H9 (cell line): ENCODE measurements around the gene RIOK2. TPM values are rescaled to one million over a fixed set of nuclear protein-coding genes. Genes with fewer than 3 reads are reported as not detected.

Experiments
- DNase-seq: peaks from one replicate; pipeline ENCODE4 v3.0.0-alpha.2; 2017
- H2AFZ ChIP-seq: one replicate; pipeline ENCODE4 v1.6.1; 2013; ENCODE audit warnings: mild to moderate bottlenecking, low read length, control low read depth, moderate library complexity
- H2AK5ac ChIP-seq: 2 replicates; pipeline ENCODE4 v1.6.1; 2013; ENCODE audit warnings: low read length, control low read depth, mixed read lengths; ENCODE audit not compliant: insufficient read length
- H2BK120ac ChIP-seq: one replicate; pipeline ENCODE4 v1.6.1; 2013; ENCODE audit warnings: low read depth, mild to moderate bottlenecking, low read length, control low read depth, inconsistent platforms; ENCODE audit not compliant: poor library complexity, severe bottlenecking
- H2BK12ac ChIP-seq: 2 replicates; pipeline ENCODE4 v1.6.1; 2013; ENCODE audit warnings: low read length, control low read depth, mixed read lengths, low read depth; ENCODE audit not compliant: insufficient read length
- H2BK15ac ChIP-seq: 2 replicates; pipeline ENCODE4 v1.6.1; 2013; ENCODE audit warnings: low read depth, low read length, control low read depth
- H2BK20ac ChIP-seq: one replicate; pipeline ENCODE4 v1.6.1; 2013; ENCODE audit warnings: low read depth, mild to moderate bottlenecking, low read length, control low read depth, inconsistent platforms; ENCODE audit not compliant: poor library complexity, severe bottlenecking
- H2BK5ac ChIP-seq: 2 replicates; pipeline ENCODE4 v1.6.1; 2013; ENCODE audit warnings: low read length, control low read depth, mixed read lengths; ENCODE audit not compliant: insufficient read length
- H3K14ac ChIP-seq: 2 replicates; pipeline ENCODE4 v1.6.1; 2013; ENCODE audit warnings: low read length, control low read depth; ENCODE audit not compliant: insufficient read depth
- H3K18ac ChIP-seq: 2 replicates; pipeline ENCODE4 v1.6.1; 2013; ENCODE audit warnings: low read depth, mild to moderate bottlenecking, mixed read lengths, low read length, control low read depth; ENCODE audit not compliant: insufficient read length
- H3K23ac ChIP-seq: 2 replicates; pipeline ENCODE4 v1.6.1; 2013; ENCODE audit warnings: low read length, control low read depth, mixed read lengths, low read depth; ENCODE audit not compliant: insufficient read length
- H3K23me2 ChIP-seq: 2 replicates; pipeline ENCODE4 v1.6.1; 2013; ENCODE audit warnings: low read depth, mild to moderate bottlenecking, mixed read lengths, low read length, control low read depth; ENCODE audit not compliant: insufficient read length, poor library complexity, severe bottlenecking
- H3K27ac ChIP-seq: 2 replicates; pipeline ENCODE4 v1.5.1; 2013; ENCODE audit warnings: low read length, control low read depth, mixed read lengths, low read depth; ENCODE audit not compliant: insufficient read length
- H3K27me3 ChIP-seq: 2 replicates; pipeline ENCODE4 v1.6.1; 2013; ENCODE audit warnings: low read length, control low read depth, inconsistent platforms; ENCODE audit not compliant: insufficient read depth
- H3K4ac ChIP-seq: 2 replicates; pipeline ENCODE4 v1.6.1; 2013; ENCODE audit warnings: low read depth, mild to moderate bottlenecking, control low read depth, inconsistent platforms, low read length, moderate library complexity
- H3K4me1 ChIP-seq: 2 replicates; pipeline ENCODE4 v1.6.1; 2013; ENCODE audit warnings: low read length, control low read depth, inconsistent platforms; ENCODE audit not compliant: insufficient read depth
- H3K4me2 ChIP-seq: 2 replicates; pipeline ENCODE4 v1.6.1; 2013; ENCODE audit warnings: low read length, control low read depth, mixed read lengths; ENCODE audit not compliant: insufficient read length, insufficient read depth
- H3K56ac ChIP-seq: 2 replicates; pipeline ENCODE4 v1.6.1; 2013; ENCODE audit warnings: low read depth, mild to moderate bottlenecking, mixed read lengths, low read length, control low read depth; ENCODE audit not compliant: insufficient read length
- H3K79me1 ChIP-seq: 2 replicates; pipeline ENCODE4 v1.6.1; 2013; ENCODE audit warnings: low read depth, mild to moderate bottlenecking, moderate library complexity, low read length, control low read depth, inconsistent platforms; ENCODE audit not compliant: insufficient read depth, poor library complexity, severe bottlenecking
- H3K79me2 ChIP-seq: 2 replicates; pipeline ENCODE4 v1.6.1; 2013; ENCODE audit warnings: low read length, control low read depth, inconsistent platforms; ENCODE audit not compliant: insufficient read depth
- H3K9ac ChIP-seq: 2 replicates; pipeline ENCODE4 v1.6.1; 2013; ENCODE audit warnings: low read length, control low read depth, mixed read lengths; ENCODE audit not compliant: insufficient read length; ENCODE audit errors: extremely low read depth
- H3K9me3 ChIP-seq: one replicate; pipeline ENCODE4 v1.6.1; 2013; ENCODE audit warnings: low read depth, low read length, inconsistent platforms; ENCODE audit not compliant: control insufficient read depth
- H3T11ph ChIP-seq: one replicate; pipeline ENCODE4 v1.6.1; 2013; ENCODE audit warnings: mild to moderate bottlenecking, low read length, control low read depth, inconsistent platforms
- H4K20me1 ChIP-seq: one replicate; pipeline ENCODE4 v1.6.1; 2013; ENCODE audit not compliant: control insufficient read depth, insufficient read length, insufficient read depth
- H4K5ac ChIP-seq: 2 replicates; pipeline ENCODE4 v1.6.1; 2013; ENCODE audit warnings: low read depth, mild to moderate bottlenecking, mixed read lengths, low read length, control low read depth; ENCODE audit not compliant: insufficient read length
- H4K8ac ChIP-seq: replicated peaks from 2 replicates; pipeline ENCODE4 v1.6.1; 2013; ENCODE audit warnings: low read length, control low read depth, mixed read lengths, low read depth; ENCODE audit not compliant: insufficient read length
- H4K91ac ChIP-seq: 2 replicates; pipeline ENCODE4 v1.6.1; 2013; ENCODE audit warnings: low read depth, mild to moderate bottlenecking, moderate library complexity, mixed read lengths, low read length, control low read depth; ENCODE audit not compliant: insufficient read length
- H3K27ac Mint-ChIP-seq, 3 experiments: 2 replicates in 2 of 3; 3 replicates in 1 of 3; pipeline ENCODE4 v1.8.0; 2020 to 2021; ENCODE audit warnings: mixed read lengths in 3 of 3, mild to moderate bottlenecking in 1 of 3, moderate library complexity in 1 of 3
- H3K27me3 Mint-ChIP-seq: 2 replicates; pipeline ENCODE4 v1.8.0; 2021; ENCODE audit warnings: low read depth, mild to moderate bottlenecking, moderate library complexity, mixed read lengths
- H3K36me3 Mint-ChIP-seq, 3 experiments: 2 replicates in 2 of 3; 3 replicates in 1 of 3; pipeline ENCODE4 v1.8.0; 2020 to 2021; ENCODE audit warnings: low read depth in 3 of 3, mixed read lengths in 3 of 3; ENCODE audit not compliant: insufficient read depth in 1 of 3
- H3K4me1 Mint-ChIP-seq, 2 experiments: 2 replicates each; pipeline ENCODE4 v1.8.0; 2020; ENCODE audit warnings: mixed read lengths in 2 of 2
- H3K4me3 Mint-ChIP-seq, 2 experiments: 2 replicates in 1 of 2; 3 replicates in 1 of 2; pipeline ENCODE4 v1.8.0; 2020 to 2021; ENCODE audit warnings: mild to moderate bottlenecking in 2 of 2, mixed read lengths in 2 of 2, moderate library complexity in 1 of 2
- H3K9me3 Mint-ChIP-seq, 2 experiments: 2 replicates in 1 of 2; 3 replicates in 1 of 2; pipeline ENCODE4 v1.8.0; 2020; ENCODE audit warnings: mild to moderate bottlenecking in 2 of 2, mixed read lengths in 2 of 2, moderate library complexity in 1 of 2
- CTCF ChIP-seq: fragments of 200-600 bp; sonication (generic); conservative IDR thresholded peaks from 3 replicates; pipeline ENCODE4 v1.8.0; 2021; ENCODE audit warnings: antibody characterized with exemption, mild to moderate bottlenecking
- WGBS: extraction: QIAGEN DNeasy Blood & Tissue Kit; methylation state at CpG from one replicate; pipeline ENCODE4 v1.1.7; 2013; ENCODE audit warnings: missing lambda C conversion rate, low lambda C conversion rate, mixed read lengths; ENCODE audit not compliant: insufficient read length; ENCODE audit errors: extremely low coverage; 5-methylcytosine and 5-hydroxymethylcytosine counted together
- total RNA-seq: library from RNA; stranded (reverse); gene quantifications from 2 replicates; pipeline ENCODE4 v1.2.1, GENCODE V29; 2021

Gene RIOK2
- total RNA-seq, 1 experiment from 2014 or later, result 39.5 TPM

- no peak overlapping the region for H3K4me3 Mint-ChIP-seq
- H3K23me2 ChIP-seq, result no peaks in the 10 kb centered on the region
- H4K20me1 ChIP-seq, result no peaks in the 10 kb centered on the region
Observed at GRCh38 chr5:97209343-97209742, 26.3 kb upstream of the RIOK2 start.

More at GRCh38 chr5:97209343-97209742, 26.3 kb upstream of the RIOK2 start:
- H4K8ac ChIP-seq, result no peak overlapping the region
- H3K27ac ChIP-seq, result no peak overlapping the region
- DNase-seq, result no peak
- H3K18ac ChIP-seq, result no peak overlapping the region
- H3K4me2 ChIP-seq, result no peak overlapping the region
- Mint-ChIP-seq H3K36me3 (peaks cover 0 to 16% (median 2%) of the 10 kb centered on the region in 3 experiments; a peak in 3 of 7 replicates), H3K27ac (no peak overlapping the region), H3K27me3 (peaks cover under 1% of the 10 kb centered on the region), H3K4me1 (no peaks in the 10 kb centered on the region), H3K9me3 (peaks cover 9 to 23% of the 10 kb centered on the region in 2 experiments; a peak in 4 of 5 replicates)
- H4K5ac ChIP-seq, result no peak overlapping the region
- no peak overlapping the region for H2BK120ac ChIP-seq
- no peaks in the 10 kb centered on the region for H3K9me3 ChIP-seq
- H4K91ac ChIP-seq, result no peak overlapping the region
- H3K9ac ChIP-seq, result no peak overlapping the region
- no peaks in the 10 kb centered on the region for H3K27me3 ChIP-seq
- H2BK5ac ChIP-seq, result no peak overlapping the region
- no peaks in the 10 kb centered on the region for H3K79me1 ChIP-seq
- H3K23ac ChIP-seq, result no peak overlapping the region
- no peak overlapping the region for H3K4ac ChIP-seq
- H3T11ph ChIP-seq, result no peak overlapping the region
- H2AK5ac ChIP-seq, result no peak overlapping the region
- H2BK15ac ChIP-seq, result no peak overlapping the region
- H2BK12ac ChIP-seq, result no peak overlapping the region
- no peaks in the 10 kb centered on the region for H3K4me1 ChIP-seq
- no peak for TF ChIP-seq CTCF
- no peak overlapping the region for H2BK20ac ChIP-seq
- WGBS, result no CpG with 5 or more reads among the region's 2 CpGs
- H3K14ac ChIP-seq, result no peak overlapping the region
- no peaks in the 10 kb centered on the region for H3K79me2 ChIP-seq
- no peak overlapping the region for H2AFZ ChIP-seq
- H3K56ac ChIP-seq, result no peak overlapping the region
